Stimulated activated CD8-positive, alpha-beta memory T cell treated with anti-CD3 and anti-CD28 coated beads, Interleukin-4, amount 100 ng/mL, for 24 hours (primary cell): Measurements from ENCODE around the gene TTLL4.

Experiments
- DNase-seq: peaks from one replicate; pipeline ENCODE4 v3.0.0-alpha.2; 2020; ENCODE audit warnings: low read depth

Gene TTLL4

DNA sequence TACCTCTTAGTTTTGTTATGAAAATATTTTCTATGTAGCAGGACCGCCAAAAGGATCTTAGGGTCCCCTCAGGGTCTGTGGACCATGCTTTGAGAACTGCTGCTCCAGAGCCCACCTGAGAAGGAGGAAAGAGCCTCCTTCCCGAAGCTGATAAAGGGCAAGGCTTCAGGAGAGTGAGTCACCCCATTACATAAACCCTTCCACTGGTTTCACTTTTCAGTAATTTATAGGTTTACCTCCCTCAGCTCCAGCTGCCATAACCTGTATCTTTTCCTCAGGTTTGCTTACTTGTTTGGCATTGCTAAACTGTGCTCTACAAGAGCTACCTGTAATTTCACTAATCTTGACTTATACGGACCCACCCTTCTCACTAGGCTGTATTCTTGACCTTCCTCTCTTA lies 6.6 kb downstream of the TTLL4 start:
- no peak for DNase-seq

GRCh38 chr2:218718058-218718457 lies 7.4 kb downstream of the TTLL4 start:
- no peak for DNase-seq

DNA sequence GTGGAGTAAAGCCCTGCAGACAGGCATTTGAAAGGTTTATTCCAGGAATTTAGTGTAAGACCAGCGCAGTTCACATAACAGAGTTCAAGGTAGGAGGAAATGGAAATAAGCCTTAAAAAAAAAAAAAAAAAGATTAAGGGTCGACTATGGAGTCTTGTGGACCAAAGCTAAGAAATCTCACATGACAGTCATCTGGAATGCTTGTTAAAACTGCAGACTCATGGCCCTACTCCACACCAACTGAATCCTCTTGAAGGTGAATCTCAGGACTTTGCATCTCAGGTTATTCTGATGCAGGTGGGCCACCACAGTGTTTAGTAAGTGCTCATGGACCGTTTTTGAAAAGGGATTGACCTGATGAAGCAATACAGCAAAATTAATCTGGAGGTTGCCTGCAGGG lies 8.8 kb downstream of the TTLL4 start:
- no peak for DNase-seq

- no peak for DNase-seq
Observed at GRCh38 chr2:218720048-218721041, 9.7 kb downstream of the TTLL4 start.

- no peak for DNase-seq
Observed at GRCh38 chr2:218721488-218721887, 10.9 kb downstream of the TTLL4 start.

DNA sequence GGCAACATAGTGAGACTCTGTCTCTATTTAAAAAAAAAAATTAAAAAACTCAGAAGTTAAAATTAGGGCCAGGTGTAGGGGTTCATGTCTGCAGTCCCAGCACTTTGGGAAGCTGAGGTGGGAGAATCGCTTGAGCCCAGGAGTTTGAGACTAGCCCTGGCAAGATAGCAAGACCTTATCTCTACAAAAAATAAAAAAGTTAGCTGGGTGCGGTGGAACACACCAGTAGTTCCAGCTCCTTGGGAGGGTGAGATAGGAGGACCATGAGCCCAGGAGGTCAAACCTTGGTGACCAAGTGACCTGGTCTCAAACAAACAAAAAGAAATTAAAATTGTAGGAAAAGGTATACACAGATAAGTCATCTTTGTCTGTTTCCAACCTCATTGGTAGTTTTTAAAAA lies 11.3 kb downstream of the TTLL4 start:
- DNase-seq: no peak

GRCh38 chr2:218722419-218722818 lies 11.8 kb downstream of the TTLL4 start:
- no peak for DNase-seq

DNA sequence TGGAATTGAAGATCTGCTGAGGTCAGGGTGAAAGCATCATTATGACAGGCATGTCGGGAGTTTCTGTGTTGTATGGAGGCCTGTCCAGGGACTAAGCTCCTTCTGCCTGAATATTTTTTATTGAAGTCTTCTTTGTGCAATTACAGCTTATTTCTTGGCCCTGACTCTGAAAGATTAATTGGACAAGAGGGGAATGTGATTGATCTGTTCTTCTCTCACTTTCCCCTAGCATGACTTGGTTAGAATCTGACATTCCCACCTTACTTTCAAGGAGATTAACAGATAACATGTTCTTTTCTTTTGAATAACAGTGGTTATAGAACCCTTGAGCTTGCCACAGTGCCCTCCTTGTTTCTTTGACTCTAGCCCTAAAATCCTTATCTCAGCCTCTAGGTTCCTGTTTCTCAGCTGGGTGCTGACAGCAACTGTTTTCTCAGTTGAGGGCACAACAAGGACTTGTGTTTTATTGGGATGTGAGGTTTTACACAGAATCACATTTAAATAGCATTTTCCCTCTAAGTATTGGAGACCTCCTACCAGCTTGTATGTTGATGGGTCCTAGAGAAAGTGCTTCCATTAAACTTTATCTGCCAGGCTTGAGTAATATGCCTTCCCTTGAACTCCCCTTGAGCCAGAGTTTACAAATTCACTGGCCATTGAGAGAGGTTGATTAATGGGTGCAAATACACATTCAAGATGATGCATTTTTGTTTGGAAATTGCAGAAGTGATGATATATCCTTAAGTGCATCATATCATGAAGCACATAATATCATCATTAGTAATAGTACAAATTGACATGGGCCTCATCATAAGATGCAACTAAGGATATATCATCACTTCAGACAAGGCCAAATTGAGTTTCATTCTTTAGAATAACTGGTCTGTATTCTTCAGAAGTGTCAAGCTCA lies 12.5 kb downstream of the TTLL4 start:
- DNase-seq: no peak

- no peak for DNase-seq
Observed at GRCh38 chr2:218726004-218726574, 15.5 kb downstream of the TTLL4 start.

- DNase-seq: no peak
Observed at GRCh38 chr2:218727502-218728165, 17.0 kb downstream of the TTLL4 start.

DNA sequence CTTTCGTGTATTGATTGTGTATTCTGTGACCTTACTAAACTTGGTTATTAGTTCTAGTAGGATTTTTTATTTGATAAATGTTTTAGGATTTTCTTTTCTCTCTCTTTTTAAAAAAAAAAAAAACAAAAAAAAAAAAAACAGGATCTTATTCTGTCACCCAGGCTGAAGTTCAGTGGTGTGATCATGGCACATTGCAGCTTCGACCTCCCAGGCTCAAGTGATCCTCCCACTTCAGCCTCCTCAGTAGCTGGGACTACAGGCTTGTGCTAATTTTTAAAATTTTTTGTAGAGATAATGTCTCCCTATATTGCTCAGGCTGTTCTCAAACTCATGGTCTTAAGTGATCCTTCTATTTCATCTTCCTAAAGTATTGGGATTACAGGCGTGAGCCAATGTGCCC lies 19.0 kb downstream of the TTLL4 start:
- DNase-seq: no peak

- DNase-seq: no peak
Observed at GRCh38 chr2:218732052-218732760, 21.6 kb downstream of the TTLL4 start.

DNA sequence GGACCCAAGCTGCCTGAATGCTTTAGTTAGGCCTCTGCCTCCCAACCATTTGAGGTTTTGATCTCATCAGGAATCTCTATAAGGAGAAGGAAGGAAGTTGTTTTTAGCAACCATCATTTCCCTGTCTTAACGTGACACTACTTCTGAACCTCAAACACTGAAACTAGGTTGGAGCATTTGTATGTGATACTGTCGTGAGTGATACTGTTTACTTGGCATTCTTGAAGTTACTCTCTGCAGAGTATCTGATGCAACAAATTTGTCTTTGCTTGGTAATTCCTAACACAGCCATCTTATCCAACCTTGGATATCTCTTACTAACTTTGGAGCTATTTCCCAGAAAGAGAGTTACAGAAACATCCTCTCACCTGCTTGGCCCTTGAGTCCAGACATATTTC lies 22.1 kb downstream of the TTLL4 start:
- DNase-seq: no peak

DNA sequence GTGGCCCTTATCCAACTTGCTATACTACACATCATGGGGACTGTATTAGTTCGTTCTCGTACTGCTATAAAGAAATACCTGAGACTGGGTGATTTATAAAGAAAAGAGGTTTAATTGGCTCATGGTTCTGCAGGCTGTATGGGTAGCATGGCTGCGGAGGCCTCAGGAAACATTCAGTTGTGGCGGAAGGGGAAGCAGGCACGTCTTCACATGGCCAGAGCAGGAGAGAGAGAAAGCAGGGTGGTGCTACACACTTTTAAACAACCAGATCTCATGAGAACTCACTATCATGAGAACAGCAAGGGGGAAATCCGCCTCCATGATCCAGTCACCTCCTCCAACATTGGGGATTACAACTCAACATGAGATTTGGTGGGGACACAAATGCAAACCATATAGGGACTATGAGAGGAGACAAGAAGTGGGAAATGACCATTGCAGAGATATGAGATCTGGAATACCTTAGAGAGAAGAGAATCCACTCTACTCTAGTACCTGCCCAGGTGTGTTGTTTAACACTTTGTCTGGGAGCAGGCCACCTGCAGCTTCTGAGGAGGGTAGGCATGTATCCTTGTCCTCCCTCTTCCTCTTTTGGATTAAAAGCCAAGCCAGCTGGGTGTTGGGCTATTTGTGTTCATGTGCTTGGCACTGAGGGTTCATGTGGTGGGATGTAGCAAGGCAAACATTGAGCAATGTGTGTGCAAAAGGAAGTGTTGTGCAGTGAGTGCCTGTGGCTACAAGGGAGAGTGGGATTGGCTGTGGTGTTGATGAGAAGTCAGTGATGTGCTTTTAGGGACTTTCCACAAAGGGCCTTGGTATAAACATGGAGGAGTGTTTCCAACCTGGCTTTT lies 22.8 kb downstream of the TTLL4 start:
- DNase-seq: no peak

DNA sequence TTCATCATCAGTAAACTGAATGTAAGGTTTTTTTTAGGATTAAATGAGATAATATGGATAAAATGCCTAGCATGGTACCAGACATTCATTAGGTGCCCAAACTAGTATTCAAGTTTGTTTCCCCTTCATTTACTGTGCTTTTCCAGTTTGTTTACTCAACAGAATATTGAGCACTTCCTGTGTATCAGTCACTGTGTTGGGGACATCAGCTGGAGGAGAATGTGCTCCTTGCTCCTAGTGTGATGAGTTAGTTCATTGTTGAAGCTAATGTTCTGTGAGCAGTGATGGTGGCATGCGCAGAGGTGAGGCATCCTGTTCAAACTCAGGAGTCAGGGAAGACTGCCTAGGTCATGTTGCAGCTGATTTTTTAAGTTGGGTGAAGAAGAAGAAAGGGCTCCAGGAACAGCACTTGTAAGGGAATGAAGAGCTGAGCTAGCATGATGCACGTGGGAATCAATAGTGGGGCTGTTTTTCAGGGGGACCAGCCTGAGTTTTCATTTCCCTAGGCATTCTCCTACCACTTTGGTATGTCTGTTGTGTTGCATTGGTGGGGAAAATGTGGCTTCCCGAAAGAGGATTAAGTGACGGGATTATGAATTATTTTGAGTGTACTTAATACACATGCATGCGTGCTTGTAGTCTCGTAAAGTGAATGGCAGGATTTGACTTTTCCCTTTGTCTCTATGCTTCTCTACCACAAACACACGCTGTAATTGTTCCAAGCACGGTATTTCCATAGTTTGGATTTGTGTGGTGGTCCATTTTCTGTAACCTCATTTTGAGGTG lies 23.7 kb downstream of the TTLL4 start:
- DNase-seq: no peak

GRCh38 chr2:218736531-218736930 lies 25.9 kb downstream of the TTLL4 start:
- no peak for DNase-seq

- no peak for DNase-seq
Observed at GRCh38 chr2:218743068-218743467, 32.4 kb downstream of the TTLL4 start.

- no peak for DNase-seq
Observed at GRCh38 chr2:218744615-218745014, 34.0 kb downstream of the TTLL4 start.

- DNase-seq: no peak
Observed at GRCh38 chr2:218745160-218745558, 34.5 kb downstream of the TTLL4 start.
